ENCODE data around the gene EEF2. TPM values are rescaled to one million over a fixed set of nuclear protein-coding genes. Genes with fewer than 3 reads are reported as not detected.

EEF2 gene
- total and polyA plus RNA-seq, 4 experiments from 2014 or later = 274 to 2,389 (median 1,518) TPM

GRCh38 chr19:4018775-4019504, 33.7 kb upstream of the EEF2 start:
- ChIA-PET POLR2A (ENCODE audit: partially characterized antibody) (no interaction called here), CTCF (ENCODE audit: partially characterized antibody) (no interaction called here)
- intact Hi-C loops (cut with micrococcal nuclease) = no loop called here
- peaks cover 10% of the 10 kb centered on the region for H3K4me1 ChIP-seq (ENCODE audit: insufficient read depth, low read length)
- H3K4me3 Mint-ChIP-seq = no peak overlapping the region
- H3K27me3 ChIP-seq (ENCODE audit: insufficient read depth, low read length) = no peaks in the 10 kb centered on the region
- H3K36me3 ChIP-seq (ENCODE audit: insufficient read depth, low read length) = peaks cover 3% of the 10 kb centered on the region
- peaks cover 0 to 4% (median 0%) of the 10 kb centered on the region in 8 donors for H3K9me3 Mint-ChIP-seq
- peaks cover 18 to 24% of the 10 kb centered on the region in 2 donors for H3K36me3 Mint-ChIP-seq
- H3K4me3 ChIP-seq (ENCODE audit: low read length in 2 of 2) = no peak overlapping the region
- H3K9me3 ChIP-seq (ENCODE audit: control insufficient read depth in 1 of 2, low read length in 2 of 2) = no peaks in the 10 kb centered on the region
- H3K27me3 Mint-ChIP-seq = no peaks in the 10 kb centered on the region
- H3K27ac ChIP-seq (ENCODE audit: low read depth, low read length) = no peak overlapping the region
- peak overlapping the region in 1 of 7 donors; percentile 46 for H3K27ac Mint-ChIP-seq
- DNase-seq = no peak
- peaks cover 4 to 23% (median 6%) of the 10 kb centered on the region in 4 donors for H3K4me1 Mint-ChIP-seq

DNA sequence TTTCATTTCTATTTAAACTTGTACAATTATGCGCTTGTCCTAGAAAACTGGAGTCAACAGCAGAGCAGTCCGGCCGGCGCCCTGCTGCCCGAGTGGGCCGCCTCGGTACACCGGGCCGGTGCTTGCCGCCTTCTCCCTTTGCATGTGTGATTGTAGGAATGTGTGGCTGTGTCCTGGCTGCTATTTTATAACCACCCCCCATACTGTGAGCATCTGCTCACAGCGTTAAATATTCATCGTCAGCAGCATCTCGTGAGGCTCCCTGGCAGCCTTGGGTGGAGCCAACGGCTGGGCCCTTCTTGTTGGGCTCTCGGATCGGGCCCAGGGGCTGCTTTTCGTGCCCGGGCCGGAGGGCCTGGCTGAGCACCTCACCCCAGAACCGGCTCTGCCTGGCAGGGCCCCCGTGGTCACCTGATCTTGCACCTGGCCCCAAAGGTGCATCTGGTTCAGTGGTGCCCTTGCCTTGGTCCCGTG, 32.9 kb upstream of the EEF2 start:
- no peaks in the 10 kb centered on the region for H3K9me3 ChIP-seq (ENCODE audit: control insufficient read depth in 1 of 2, low read length in 2 of 2)
- H3K27me3 Mint-ChIP-seq = no peaks in the 10 kb centered on the region
- DNase-seq = no peak
- ChIA-PET CTCF (ENCODE audit: partially characterized antibody) (no interaction called here), POLR2A (ENCODE audit: partially characterized antibody) (no interaction called here)
- peaks cover 10% of the 10 kb centered on the region for H3K36me3 ChIP-seq (ENCODE audit: insufficient read depth, low read length)
- intact Hi-C loops (cut with micrococcal nuclease) = no loop called here
- peaks cover 0 to 4% (median 0%) of the 10 kb centered on the region in 8 donors for H3K9me3 Mint-ChIP-seq
- H3K36me3 Mint-ChIP-seq = peaks cover 18 to 21% of the 10 kb centered on the region in 2 donors
- H3K4me1 ChIP-seq (ENCODE audit: insufficient read depth, low read length) = peaks cover 13% of the 10 kb centered on the region
- H3K4me1 Mint-ChIP-seq = peaks cover 4 to 26% (median 6%) of the 10 kb centered on the region in 4 donors
- H3K4me3 Mint-ChIP-seq = no peak overlapping the region
- H3K27me3 ChIP-seq (ENCODE audit: insufficient read depth, low read length) = no peaks in the 10 kb centered on the region
- no peak overlapping the region for H3K4me3 ChIP-seq (ENCODE audit: low read length in 2 of 2)
- H3K27ac ChIP-seq (ENCODE audit: low read depth, low read length) = no peak overlapping the region
- peak overlapping the region in 1 of 7 donors; percentile 18 for H3K27ac Mint-ChIP-seq

GRCh38 chr19:4016903-4017638, 31.8 kb upstream of the EEF2 start:
- H3K36me3 ChIP-seq (ENCODE audit: insufficient read depth, low read length) = peaks cover 10% of the 10 kb centered on the region
- Mint-ChIP-seq H3K9me3 (peaks cover 0 to 4% (median 0%) of the 10 kb centered on the region in 8 donors), H3K27me3 (no peaks in the 10 kb centered on the region), H3K4me3 (no peak overlapping the region), H3K27ac (peak overlapping the region in 2 of 7 donors; percentile 18 to 31), H3K4me1 (peaks cover 4 to 36% (median 11%) of the 10 kb centered on the region in 4 donors), H3K36me3 (peaks cover 16 to 28% of the 10 kb centered on the region in 2 donors)
- intact Hi-C loops (cut with micrococcal nuclease) = no loop called here
- ChIA-PET POLR2A (ENCODE audit: partially characterized antibody) (no interaction called here), CTCF (ENCODE audit: partially characterized antibody) (no interaction called here)
- no peak overlapping the region for H3K4me3 ChIP-seq (ENCODE audit: low read length in 2 of 2)
- no peak for DNase-seq
- no peak overlapping the region for H3K27ac ChIP-seq (ENCODE audit: low read depth, low read length)
- H3K9me3 ChIP-seq (ENCODE audit: control insufficient read depth in 1 of 2, low read length in 2 of 2) = no peaks in the 10 kb centered on the region
- H3K27me3 ChIP-seq (ENCODE audit: insufficient read depth, low read length) = no peaks in the 10 kb centered on the region
- H3K4me1 ChIP-seq (ENCODE audit: insufficient read depth, low read length) = peaks cover 13% of the 10 kb centered on the region

- H3K9me3 Mint-ChIP-seq = peaks cover 0 to 4% (median 0%) of the 10 kb centered on the region in 8 donors
- H3K4me1 Mint-ChIP-seq = peaks cover 2 to 37% (median 10%) of the 10 kb centered on the region in 4 donors
- Histone ChIP-seq H3K9me3 (ENCODE audit: control insufficient read depth in 1 of 2, low read length in 2 of 2) (no peaks in the 10 kb centered on the region), H3K36me3 (ENCODE audit: insufficient read depth, low read length) (peaks cover 10% of the 10 kb centered on the region), H3K4me1 (ENCODE audit: insufficient read depth, low read length) (peaks cover 14% of the 10 kb centered on the region), H3K27ac (ENCODE audit: low read depth, low read length) (no peak overlapping the region), H3K4me3 (ENCODE audit: low read length in 2 of 2) (no peak overlapping the region), H3K27me3 (ENCODE audit: insufficient read depth, low read length) (no peaks in the 10 kb centered on the region)
- H3K4me3 Mint-ChIP-seq = no peak overlapping the region
- peaks cover 12 to 25% of the 10 kb centered on the region in 2 donors for H3K36me3 Mint-ChIP-seq
- peak overlapping the region in 1 of 7 donors; percentile 23 for H3K27ac Mint-ChIP-seq
- intact Hi-C loops (cut with micrococcal nuclease) = no loop called here
- POLR2A ChIA-PET (ENCODE audit: partially characterized antibody) = no interaction called here
- no peaks in the 10 kb centered on the region for H3K27me3 Mint-ChIP-seq
- no peak for DNase-seq
- CTCF ChIA-PET (ENCODE audit: partially characterized antibody) = no interaction called here
Observed at GRCh38 chr19:4016486-4016885, 31.2 kb upstream of the EEF2 start.

- Mint-ChIP-seq H3K27ac (no peak overlapping the region), H3K27me3 (no peaks in the 10 kb centered on the region), H3K36me3 (peaks cover 8 to 25% of the 10 kb centered on the region in 2 donors), H3K9me3 (no peaks in the 10 kb centered on the region), H3K4me1 (peaks cover 4 to 42% (median 14%) of the 10 kb centered on the region in 4 donors), H3K4me3 (no peak overlapping the region)
- no peaks in the 10 kb centered on the region for H3K9me3 ChIP-seq (ENCODE audit: control insufficient read depth in 1 of 2, low read length in 2 of 2)
- no peak overlapping the region for H3K27ac ChIP-seq (ENCODE audit: low read depth, low read length)
- ChIA-PET CTCF (ENCODE audit: partially characterized antibody) (no interaction called here), POLR2A (ENCODE audit: partially characterized antibody) (no interaction called here)
- H3K4me3 ChIP-seq (ENCODE audit: low read length in 2 of 2) = no peak overlapping the region
- no peaks in the 10 kb centered on the region for H3K27me3 ChIP-seq (ENCODE audit: insufficient read depth, low read length)
- peaks cover 10% of the 10 kb centered on the region for H3K36me3 ChIP-seq (ENCODE audit: insufficient read depth, low read length)
- peaks cover 20% of the 10 kb centered on the region for H3K4me1 ChIP-seq (ENCODE audit: insufficient read depth, low read length)
- DNase-seq = no peak
- intact Hi-C loops (cut with micrococcal nuclease) = no loop called here
Observed at GRCh38 chr19:4015705-4016402, 30.6 kb upstream of the EEF2 start.

DNA sequence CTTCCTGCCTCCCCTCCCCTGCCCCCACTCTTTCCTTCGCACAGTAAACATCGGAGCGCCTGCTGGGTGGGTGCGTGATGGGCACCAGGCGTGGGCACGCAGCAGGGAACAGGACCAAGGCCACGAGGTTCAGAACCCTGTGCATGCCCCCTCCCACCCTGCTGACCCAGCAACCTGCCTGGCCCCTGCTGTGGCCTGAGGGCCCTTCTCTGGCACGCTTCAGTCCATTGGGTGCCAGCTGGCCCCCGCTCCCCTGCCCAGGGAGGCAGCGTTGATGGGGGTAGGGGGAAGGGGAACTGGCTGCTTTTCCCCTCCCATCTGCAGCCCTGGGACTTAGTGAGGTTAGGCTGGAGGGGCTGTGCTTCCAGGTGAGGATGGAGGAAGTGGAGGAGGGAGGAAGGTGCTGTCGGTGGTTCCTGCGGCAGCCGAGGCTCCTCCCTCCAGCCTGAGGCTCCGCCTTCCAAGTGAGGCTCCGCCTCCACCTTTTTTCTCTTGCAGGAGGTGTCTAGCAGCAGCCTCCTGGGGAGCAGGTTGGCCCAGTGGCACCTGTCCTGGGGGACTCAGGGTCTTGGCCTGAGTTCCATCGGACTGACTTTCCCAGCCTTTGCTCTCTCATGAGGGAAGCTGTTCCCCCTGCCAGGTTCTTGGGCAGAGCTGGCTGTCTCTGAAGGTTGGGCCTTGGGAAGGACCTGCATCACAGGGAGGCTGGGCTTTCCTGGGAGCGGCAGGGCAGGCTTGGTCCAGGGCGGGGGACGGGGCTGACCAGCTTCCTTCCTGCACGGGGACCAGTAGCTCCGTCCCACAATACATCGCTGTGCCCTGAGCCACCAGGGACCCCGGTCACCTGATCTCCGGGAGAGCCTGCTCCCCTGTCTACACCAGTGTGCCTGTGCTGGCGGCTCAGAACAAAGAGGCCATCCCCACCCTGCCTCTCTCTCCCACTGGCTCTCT, 29.6 kb upstream of the EEF2 start:
- no peak overlapping the region for H3K27ac Mint-ChIP-seq
- no peak overlapping the region for H3K27ac ChIP-seq (ENCODE audit: low read depth, low read length)
- ChIA-PET POLR2A (ENCODE audit: partially characterized antibody) (no interaction called here), CTCF (ENCODE audit: partially characterized antibody) (no interaction called here)
- H3K9me3 Mint-ChIP-seq = no peaks in the 10 kb centered on the region
- peak overlapping the region in 1 of 8 donors; percentile 39 for H3K4me3 Mint-ChIP-seq
- H3K9me3 ChIP-seq (ENCODE audit: control insufficient read depth in 1 of 2, low read length in 2 of 2) = no peaks in the 10 kb centered on the region
- H3K4me1 Mint-ChIP-seq = peaks cover 6 to 47% (median 15%) of the 10 kb centered on the region in 4 donors
- H3K36me3 ChIP-seq (ENCODE audit: insufficient read depth, low read length) = peaks cover 10% of the 10 kb centered on the region
- intact Hi-C loops (cut with micrococcal nuclease) = no loop called here
- no peaks in the 10 kb centered on the region for H3K27me3 Mint-ChIP-seq
- H3K27me3 ChIP-seq (ENCODE audit: insufficient read depth, low read length) = no peaks in the 10 kb centered on the region
- DNase-seq = peak in 4 of 5 donors; percentile 32 to 39 (median 35)
- peaks cover 0 to 21% of the 10 kb centered on the region in 2 donors for H3K36me3 Mint-ChIP-seq
- H3K4me3 ChIP-seq (ENCODE audit: low read length in 2 of 2) = no peak overlapping the region
- H3K4me1 ChIP-seq (ENCODE audit: insufficient read depth, low read length) = peaks cover 31% of the 10 kb centered on the region
